ENCODE results near the gene NINL. TPM values are rescaled to one million over a fixed set of nuclear protein-coding genes. Genes with fewer than 3 reads are reported as not detected.

NINL gene
- total RNA-seq, 1 experiment from 2014 or later = 7.2 TPM

DNA sequence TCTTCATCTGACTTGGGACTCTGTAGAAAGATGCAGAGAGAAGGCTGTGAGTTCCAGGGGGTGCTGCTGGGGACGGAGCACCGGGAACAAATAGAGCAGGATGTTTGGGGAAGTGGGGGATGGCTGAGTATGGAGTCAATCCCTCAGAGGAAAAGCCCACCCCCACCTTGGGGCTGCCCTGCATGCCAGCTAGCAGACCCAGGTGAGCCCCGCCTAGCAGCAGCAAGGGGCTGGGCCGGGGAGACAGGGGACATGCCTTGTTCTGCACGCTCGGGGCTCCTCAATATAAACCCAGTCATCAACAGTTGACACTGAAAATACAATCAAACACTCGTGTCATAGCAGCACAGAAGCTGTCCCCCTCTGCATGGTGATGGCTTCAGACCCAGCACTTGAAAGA, 74.6 kb downstream of the NINL start:
- Histone ChIP-seq H3K27me3 (ENCODE audit: insufficient read depth, low read length) (no peaks in the 10 kb centered on the region), H3K36me3 (ENCODE audit: control insufficient read depth in 1 of 2, insufficient read depth in 2 of 2, low read length in 2 of 2) (no peaks in the 10 kb centered on the region), H3K9ac (ENCODE audit: low read length) (no peak overlapping the region), H3K4me2 (ENCODE audit: low read length) (no peak overlapping the region), H3K27ac (ENCODE audit: low read depth, low read length) (no peak overlapping the region), H3K9me3 (ENCODE audit: control insufficient read depth in 1 of 2, insufficient read depth in 1 of 2, low read depth in 1 of 2, low read length in 2 of 2) (peaks cover 7 to 15% of the 10 kb centered on the region in 2 experiments; a peak in 3 of 4 replicates), H3K9me2 (ENCODE audit: insufficient read depth) (no peaks in the 10 kb centered on the region), H4K20me1 (ENCODE audit: insufficient read depth) (no peaks in the 10 kb centered on the region), H2AFZ (ENCODE audit: low read depth, low read length, poor library complexity, severe bottlenecking) (no peak overlapping the region), H3K79me2 (ENCODE audit: insufficient read depth, low read length) (no peaks in the 10 kb centered on the region), H3K4me3 (replicated peaks in 1 of 2; ENCODE audit: low read depth in 1 of 2, low read length in 2 of 2) (no peak overlapping the region), H3K4me1 (ENCODE audit: control insufficient read depth in 1 of 2, insufficient read depth in 2 of 2, low read length in 2 of 2) (peaks cover 5 to 6% of the 10 kb centered on the region in 2 experiments; a peak in 2 of 4 replicates)
- DNase-seq (ENCODE audit: low read depth, low spot score) (no peak), ATAC-seq (no peak)
- intact Hi-C loops (cut with micrococcal nuclease) = no loop called here
- POLR2A ChIA-PET = no interaction called here
- BruUV-seq (replicated peaks) = no TSS peak
- TF ChIP-seq EZH2 (IDR thresholded peaks at IDR 0.05) = no peak
- no peak for TF ChIP-seq SRF (IDR thresholded peaks at IDR 0.05; ENCODE audit: low read depth)
- no peak for TF ChIP-seq YY1 (IDR thresholded peaks at IDR 0.05; ENCODE audit: extremely low read depth, insufficient replicate concordance, low read depth, low read length)
- RAD21 ChIA-PET (ENCODE audit: low non-redundant PET in 1 of 2, low total read pairs in 2 of 2, uncharacterized antibody in 2 of 2, unreplicated experiment in 2 of 2) = no interaction called here
- CTCF ChIA-PET = no interaction called here

DNA sequence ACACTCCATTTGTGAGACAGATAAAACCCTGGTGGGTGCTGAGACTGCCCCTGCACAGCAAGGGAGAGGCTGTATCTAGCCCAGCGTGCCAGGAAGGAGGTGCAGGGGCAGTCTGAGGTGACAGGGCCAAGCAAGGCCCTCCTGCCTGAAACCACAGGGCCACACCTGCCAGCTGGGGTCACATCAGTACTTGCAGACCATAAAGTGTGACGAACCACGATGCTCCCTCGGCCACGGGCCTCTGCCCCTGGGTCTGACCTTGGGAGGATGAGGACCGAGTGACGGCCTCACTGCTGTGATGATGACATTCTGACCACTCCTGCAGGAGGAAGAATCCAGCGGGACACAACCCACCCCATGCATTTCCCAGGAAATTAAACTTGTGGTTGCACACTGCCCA, 75.1 kb downstream of the NINL start:
- Histone ChIP-seq H3K9me2 (ENCODE audit: insufficient read depth) (no peaks in the 10 kb centered on the region), H3K4me1 (ENCODE audit: control insufficient read depth in 1 of 2, insufficient read depth in 2 of 2, low read length in 2 of 2) (peaks cover 5 to 6% of the 10 kb centered on the region in 2 experiments; a peak in 2 of 4 replicates), H3K4me2 (ENCODE audit: low read length) (no peak overlapping the region), H3K36me3 (ENCODE audit: control insufficient read depth in 1 of 2, insufficient read depth in 2 of 2, low read length in 2 of 2) (no peaks in the 10 kb centered on the region), H3K9ac (ENCODE audit: low read length) (no peak overlapping the region), H3K79me2 (ENCODE audit: insufficient read depth, low read length) (no peaks in the 10 kb centered on the region), H2AFZ (ENCODE audit: low read depth, low read length, poor library complexity, severe bottlenecking) (no peak overlapping the region), H3K4me3 (replicated peaks in 1 of 2; ENCODE audit: low read depth in 1 of 2, low read length in 2 of 2) (no peak overlapping the region), H3K27me3 (ENCODE audit: insufficient read depth, low read length) (no peaks in the 10 kb centered on the region), H3K27ac (ENCODE audit: low read depth, low read length) (no peak overlapping the region), H3K9me3 (ENCODE audit: control insufficient read depth in 1 of 2, insufficient read depth in 1 of 2, low read depth in 1 of 2, low read length in 2 of 2) (peaks cover 7 to 12% of the 10 kb centered on the region in 2 experiments; a peak in 3 of 4 replicates), H4K20me1 (ENCODE audit: insufficient read depth) (no peaks in the 10 kb centered on the region)
- BruUV-seq (replicated peaks) = no TSS peak
- RAD21 ChIA-PET (ENCODE audit: low non-redundant PET in 1 of 2, low total read pairs in 2 of 2, uncharacterized antibody in 2 of 2, unreplicated experiment in 2 of 2) = no interaction called here
- DNase-seq (ENCODE audit: low read depth, low spot score) = no peak
- intact Hi-C loops (cut with micrococcal nuclease) = no loop called here
- CTCF ChIA-PET = no interaction called here
- TF ChIP-seq SIN3A (IDR thresholded peaks at IDR 0.05; ENCODE audit: low read depth) = no peak
- TF ChIP-seq, protein P1, sequence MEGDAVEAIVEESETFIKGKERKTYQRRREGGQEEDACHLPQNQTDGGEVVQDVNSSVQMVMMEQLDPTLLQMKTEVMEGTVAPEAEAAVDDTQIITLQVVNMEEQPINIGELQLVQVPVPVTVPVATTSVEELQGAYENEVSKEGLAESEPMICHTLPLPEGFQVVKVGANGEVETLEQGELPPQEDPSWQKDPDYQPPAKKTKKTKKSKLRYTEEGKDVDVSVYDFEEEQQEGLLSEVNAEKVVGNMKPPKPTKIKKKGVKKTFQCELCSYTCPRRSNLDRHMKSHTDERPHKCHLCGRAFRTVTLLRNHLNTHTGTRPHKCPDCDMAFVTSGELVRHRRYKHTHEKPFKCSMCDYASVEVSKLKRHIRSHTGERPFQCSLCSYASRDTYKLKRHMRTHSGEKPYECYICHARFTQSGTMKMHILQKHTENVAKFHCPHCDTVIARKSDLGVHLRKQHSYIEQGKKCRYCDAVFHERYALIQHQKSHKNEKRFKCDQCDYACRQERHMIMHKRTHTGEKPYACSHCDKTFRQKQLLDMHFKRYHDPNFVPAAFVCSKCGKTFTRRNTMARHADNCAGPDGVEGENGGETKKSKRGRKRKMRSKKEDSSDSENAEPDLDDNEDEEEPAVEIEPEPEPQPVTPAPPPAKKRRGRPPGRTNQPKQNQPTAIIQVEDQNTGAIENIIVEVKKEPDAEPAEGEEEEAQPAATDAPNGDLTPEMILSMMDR (IDR thresholded peaks at IDR 0.05 in 2 of 3, conservative IDR thresholded peaks at IDR 0.05 in 1 of 3; ENCODE audit: borderline replicate concordance in 1 of 3, insufficient read depth in 1 of 3, low read depth in 2 of 3, low read length in 2 of 3) = no peak
- TF ChIP-seq SRF (IDR thresholded peaks at IDR 0.05; ENCODE audit: low read depth) = no peak
- TF ChIP-seq YY1 (IDR thresholded peaks at IDR 0.05; ENCODE audit: extremely low read depth, insufficient replicate concordance, low read depth, low read length) = no peak
- TF ChIP-seq EZH2phosphoT487 (IDR thresholded peaks at IDR 0.05; ENCODE audit: borderline replicate concordance) = no peak
- TF ChIP-seq, protein P2, sequence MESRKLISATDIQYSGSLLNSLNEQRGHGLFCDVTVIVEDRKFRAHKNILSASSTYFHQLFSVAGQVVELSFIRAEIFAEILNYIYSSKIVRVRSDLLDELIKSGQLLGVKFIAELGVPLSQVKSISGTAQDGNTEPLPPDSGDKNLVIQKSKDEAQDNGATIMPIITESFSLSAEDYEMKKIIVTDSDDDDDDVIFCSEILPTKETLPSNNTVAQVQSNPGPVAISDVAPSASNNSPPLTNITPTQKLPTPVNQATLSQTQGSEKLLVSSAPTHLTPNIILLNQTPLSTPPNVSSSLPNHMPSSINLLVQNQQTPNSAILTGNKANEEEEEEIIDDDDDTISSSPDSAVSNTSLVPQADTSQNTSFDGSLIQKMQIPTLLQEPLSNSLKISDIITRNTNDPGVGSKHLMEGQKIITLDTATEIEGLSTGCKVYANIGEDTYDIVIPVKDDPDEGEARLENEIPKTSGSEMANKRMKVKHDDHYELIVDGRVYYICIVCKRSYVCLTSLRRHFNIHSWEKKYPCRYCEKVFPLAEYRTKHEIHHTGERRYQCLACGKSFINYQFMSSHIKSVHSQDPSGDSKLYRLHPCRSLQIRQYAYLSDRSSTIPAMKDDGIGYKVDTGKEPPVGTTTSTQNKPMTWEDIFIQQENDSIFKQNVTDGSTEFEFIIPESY (IDR thresholded peaks at IDR 0.05; ENCODE audit: extremely low read depth, insufficient replicate concordance, low read length) = no peak
- no peak for TF ChIP-seq POLR2AphosphoS5 (IDR thresholded peaks at IDR 0.05; ENCODE audit: low read depth, low read length)
- no peak for TF ChIP-seq SP1 (IDR thresholded peaks at IDR 0.05; ENCODE audit: low read depth)
- TF ChIP-seq FOSL1 (IDR thresholded peaks at IDR 0.05; ENCODE audit: low read depth) = no peak
- no peak for TF ChIP-seq ELF1 (IDR thresholded peaks at IDR 0.05; ENCODE audit: borderline replicate concordance, low read depth)
- no peak for TF ChIP-seq RAD21 (IDR thresholded peaks at IDR 0.05; ENCODE audit: low read depth)
- TF ChIP-seq EZH2 (IDR thresholded peaks at IDR 0.05) = no peak
- TF ChIP-seq JUND (IDR thresholded peaks at IDR 0.05) = no peak
- TF ChIP-seq EGR1 (IDR thresholded peaks at IDR 0.05; ENCODE audit: low read depth) = no peak
- TF ChIP-seq, protein P3, sequence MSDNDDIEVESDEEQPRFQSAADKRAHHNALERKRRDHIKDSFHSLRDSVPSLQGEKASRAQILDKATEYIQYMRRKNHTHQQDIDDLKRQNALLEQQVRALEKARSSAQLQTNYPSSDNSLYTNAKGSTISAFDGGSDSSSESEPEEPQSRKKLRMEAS (IDR thresholded peaks at IDR 0.05) = no peak
- TF ChIP-seq CBX3 (IDR thresholded peaks at IDR 0.05; ENCODE audit: low read depth) = no peak
- no peak for TF ChIP-seq POLR2A (IDR thresholded peaks at IDR 0.05; ENCODE audit: borderline replicate concordance, extremely low read depth, insufficient read depth, insufficient read length)
- TF ChIP-seq ZNF274 (IDR thresholded peaks at IDR 0.05; ENCODE audit: low read depth, low read length) = no peak
- TF ChIP-seq ZFX (IDR thresholded peaks at IDR 0.05) = no peak
- TF ChIP-seq CEBPB (IDR thresholded peaks at IDR 0.05; ENCODE audit: low read depth) = no peak
- no peak for ATAC-seq
- POLR2A ChIA-PET = no interaction called here
